Neural progenitor cell (in vitro differentiated cells): ENCODE results near the gene GPR135.

Source experiments
- CTCF ChIP-seq: fragments of 200-600 bp; sonication (generic); IDR thresholded peaks from 2 replicates; pipeline ENCODE4 v1.5.1; 2017; ENCODE audit warnings: antibody characterized with exemption, mild to moderate bottlenecking
- EZH2 ChIP-seq: fragments of 200-600 bp; sonication (generic); IDR thresholded peaks from 2 replicates; pipeline ENCODE4 v1.6.1; 2017; ENCODE audit warnings: antibody characterized with exemption, mild to moderate bottlenecking, moderate library complexity
- EZH2phosphoT487 ChIP-seq: fragments of 200-600 bp; sonication (generic); IDR thresholded peaks from 2 replicates; pipeline ENCODE4 v1.6.1; 2017; ENCODE audit warnings: antibody characterized with exemption

- no peak for TF ChIP-seq CTCF
- TF ChIP-seq EZH2 = no peak
- no peak for TF ChIP-seq EZH2phosphoT487
Observed at GRCh38 chr14:59484639-59485175, 19.5 kb upstream of the GPR135 start.
